ENCODE results near the gene MPP3.

MPP3 gene

GRCh38 chr17:43830510-43831140 lies 2.3 kb downstream of the MPP3 start (continued):
- TF ChIP-seq, protein P1, sequence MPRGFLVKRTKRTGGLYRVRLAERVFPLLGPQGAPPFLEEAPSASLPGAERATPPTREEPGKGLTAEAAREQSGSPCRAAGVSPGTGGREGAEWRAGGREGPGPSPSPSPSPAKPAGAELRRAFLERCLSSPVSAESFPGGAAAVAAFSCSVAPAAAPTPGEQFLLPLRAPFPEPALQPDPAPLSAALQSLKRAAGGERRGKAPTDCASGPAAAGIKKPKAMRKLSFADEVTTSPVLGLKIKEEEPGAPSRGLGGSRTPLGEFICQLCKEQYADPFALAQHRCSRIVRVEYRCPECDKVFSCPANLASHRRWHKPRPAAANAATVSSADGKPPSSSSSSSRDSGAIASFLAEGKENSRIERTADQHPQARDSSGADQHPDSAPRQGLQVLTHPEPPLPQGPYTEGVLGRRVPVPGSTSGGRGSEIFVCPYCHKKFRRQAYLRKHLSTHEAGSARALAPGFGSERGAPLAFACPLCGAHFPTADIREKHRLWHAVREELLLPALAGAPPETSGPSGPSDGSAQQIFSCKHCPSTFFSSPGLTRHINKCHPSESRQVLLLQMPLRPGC (tag by site-specific recombination; IDR thresholded peaks at IDR 0.05), result no peak
- TF ChIP-seq ZNF394 (tag by site-specific recombination; IDR thresholded peaks at IDR 0.05; ENCODE audit: borderline replicate concordance), result no peak

DNA sequence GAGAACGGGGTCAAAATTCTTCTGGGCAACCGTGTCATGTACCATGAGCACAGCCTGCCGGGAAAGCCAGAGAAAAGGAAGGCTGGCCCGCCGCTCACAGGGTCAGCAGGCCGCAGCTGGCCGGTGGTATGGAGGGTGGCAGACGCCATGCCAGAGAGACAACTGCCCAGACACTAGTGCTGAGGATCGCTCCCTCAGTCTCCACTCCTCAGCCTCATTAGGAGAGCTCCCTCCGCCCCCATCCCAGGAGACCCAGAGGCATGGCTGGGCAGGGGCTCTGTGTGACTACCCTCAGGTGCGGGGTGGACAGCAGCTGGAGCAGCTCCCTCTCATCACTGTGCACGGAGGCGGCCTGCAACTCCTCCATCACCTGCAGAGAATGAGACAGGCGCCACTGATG lies 3.2 kb downstream of the MPP3 start:
- H3K4me1 ChIP-seq (ENCODE audit: control insufficient read depth, insufficient read depth, low read length), result peaks cover 3% of the 10 kb centered on the region; the same call in 1 of the 2 replicates
- no peak overlapping the region for H3K27ac ChIP-seq (ENCODE audit: extremely low read depth, low read depth, low read length)
- ChIA-PET POLR2A (interaction anchor here (0.6 kb wide), 1 partner anchor 31 kb away, joined by 4 read pairs; no protein-coding TSS in a partner anchor), CTCF (interaction anchor here (0.7 to 1.4 kb wide), 2 partner anchors 9 to 10 kb away, joined by 3 to 4 read pairs; no protein-coding TSS in a partner anchor)
- H3K9me3 ChIP-seq (ENCODE audit: control insufficient read depth, insufficient read depth, low read depth, low read length), result no peaks in the 10 kb centered on the region
- peaks cover 15 to 63% of the 10 kb centered on the region in 2 experiments for H3K36me3 ChIP-seq (ENCODE audit: control insufficient read depth in 2 of 2, insufficient read depth in 1 of 2, low read length in 2 of 2)
- no peak overlapping the region for H3K4me3 ChIP-seq (ENCODE audit: low read depth, low read length)
- TF ChIP-seq MYNN (tag by site-specific recombination; IDR thresholded peaks at IDR 0.05; ENCODE audit: borderline replicate concordance) (no peak), ELK4 (IDR thresholded peaks at IDR 0.05; ENCODE audit: borderline replicate concordance, low read depth, low read length) (no peak), ZNF324 (tag by site-specific recombination; IDR thresholded peaks at IDR 0.05) (no peak), ZNF155 (tag by site-specific recombination; IDR thresholded peaks at IDR 0.05) (no peak), ZNF335 (tag by site-specific recombination; conservative IDR thresholded peaks at IDR 0.05) (no peak), ZNF112 (tag by site-specific recombination; IDR thresholded peaks at IDR 0.05) (no peak), ZNF776 (tag by site-specific recombination; IDR thresholded peaks at IDR 0.05; ENCODE audit: borderline replicate concordance) (no peak), ZNF580 (tag by site-specific recombination; IDR thresholded peaks at IDR 0.05) (no peak), ZNF626 (tag by site-specific recombination; IDR thresholded peaks at IDR 0.05) (no peak), ZNF280C (tag by site-specific recombination; IDR thresholded peaks at IDR 0.05) (no peak), ZNF223 (tag by site-specific recombination; IDR thresholded peaks at IDR 0.05) (no peak), PRDM4 (tag by site-specific recombination; IDR thresholded peaks at IDR 0.05) (no peak)
- TF ChIP-seq, protein P2, sequence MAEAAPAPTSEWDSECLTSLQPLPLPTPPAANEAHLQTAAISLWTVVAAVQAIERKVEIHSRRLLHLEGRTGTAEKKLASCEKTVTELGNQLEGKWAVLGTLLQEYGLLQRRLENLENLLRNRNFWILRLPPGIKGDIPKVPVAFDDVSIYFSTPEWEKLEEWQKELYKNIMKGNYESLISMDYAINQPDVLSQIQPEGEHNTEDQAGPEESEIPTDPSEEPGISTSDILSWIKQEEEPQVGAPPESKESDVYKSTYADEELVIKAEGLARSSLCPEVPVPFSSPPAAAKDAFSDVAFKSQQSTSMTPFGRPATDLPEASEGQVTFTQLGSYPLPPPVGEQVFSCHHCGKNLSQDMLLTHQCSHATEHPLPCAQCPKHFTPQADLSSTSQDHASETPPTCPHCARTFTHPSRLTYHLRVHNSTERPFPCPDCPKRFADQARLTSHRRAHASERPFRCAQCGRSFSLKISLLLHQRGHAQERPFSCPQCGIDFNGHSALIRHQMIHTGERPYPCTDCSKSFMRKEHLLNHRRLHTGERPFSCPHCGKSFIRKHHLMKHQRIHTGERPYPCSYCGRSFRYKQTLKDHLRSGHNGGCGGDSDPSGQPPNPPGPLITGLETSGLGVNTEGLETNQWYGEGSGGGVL (tag by site-specific recombination; IDR thresholded peaks at IDR 0.05), result no peak
